GM19239 (cell line): Measurements from ENCODE around the gene OLFML1.

Experiments
- DNase-seq: peaks from one replicate; pipeline ENCODE4 v3.0.0; 2011; ENCODE audit warnings: low spot score; ENCODE audit not compliant: insufficient read length
- FAIRE-seq: peaks from 2 replicates; lab custom pipeline; 2011; peaks lifted over from hg19 to GRCh38; lab: Jason Lieb, UNC

Gene OLFML1

DNA sequence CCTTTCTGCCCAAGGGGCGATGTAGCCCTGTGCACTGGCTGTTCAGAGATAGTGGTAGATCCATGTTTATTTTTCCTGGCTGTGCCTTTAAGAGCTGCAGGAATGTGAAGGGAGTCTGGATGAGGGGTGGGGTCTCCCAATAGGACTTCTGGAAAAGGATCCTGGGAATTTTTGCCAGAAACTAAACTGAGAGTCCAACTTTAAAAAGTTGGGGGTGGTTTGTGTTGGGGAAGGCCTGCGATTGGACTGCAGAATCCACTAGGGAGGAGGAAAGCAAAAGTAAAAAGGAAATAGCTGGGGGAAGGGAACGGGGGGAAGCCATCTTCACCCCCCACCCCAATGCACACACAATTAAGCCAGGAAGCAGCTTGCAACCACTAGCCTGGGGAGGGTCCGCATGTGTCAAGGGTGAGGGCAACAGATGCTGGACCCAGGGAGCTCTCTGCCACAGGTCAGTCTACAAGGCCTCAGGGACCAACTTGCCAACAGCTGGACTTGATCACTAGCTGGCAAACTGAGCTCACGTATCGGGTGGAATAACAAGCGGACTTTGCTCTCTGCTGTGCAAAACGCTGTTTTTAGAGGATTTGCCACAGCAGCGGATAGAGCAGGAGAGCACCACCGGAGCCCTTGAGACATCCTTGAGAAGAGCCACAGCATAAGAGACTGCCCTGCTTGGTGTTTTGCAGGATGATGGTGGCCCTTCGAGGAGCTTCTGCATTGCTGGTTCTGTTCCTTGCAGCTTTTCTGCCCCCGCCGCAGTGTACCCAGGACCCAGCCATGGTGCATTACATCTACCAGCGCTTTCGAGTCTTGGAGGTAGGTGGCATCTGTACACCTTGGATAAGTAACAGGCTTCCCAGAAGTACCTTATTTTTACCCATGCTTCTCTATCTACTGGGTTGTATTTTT is at the start of gene OLFML1:
Gene OLFML1, plus strand, starts transcription at position 321 of the 912 bp plus-strand sequence. Its CDS starts 370 bp downstream, at position 691.
- FAIRE-seq (no peak), DNase-seq (no peak)

DNA sequence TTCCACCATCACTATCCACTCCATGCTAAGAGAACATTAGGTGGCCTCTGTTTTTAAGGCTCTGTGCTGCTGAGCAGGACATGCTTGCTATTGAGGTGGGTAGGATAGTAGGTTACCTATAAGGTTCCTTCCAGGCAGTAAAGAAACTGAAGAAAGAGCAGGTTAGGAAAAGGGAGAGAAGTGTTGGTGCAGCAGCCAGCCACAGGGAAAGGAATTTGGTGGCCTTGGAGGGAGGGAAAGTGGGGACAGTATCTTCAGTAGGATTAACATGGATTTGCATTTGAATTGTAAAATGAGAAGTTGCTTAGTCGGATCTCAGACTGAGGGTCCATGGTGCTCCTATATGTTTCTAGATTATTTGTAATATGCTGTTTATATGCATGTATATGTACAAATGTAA is 49.2 kb upstream of the OLFML1 start:
- DNase-seq (no peak), FAIRE-seq (no peak)

DNA sequence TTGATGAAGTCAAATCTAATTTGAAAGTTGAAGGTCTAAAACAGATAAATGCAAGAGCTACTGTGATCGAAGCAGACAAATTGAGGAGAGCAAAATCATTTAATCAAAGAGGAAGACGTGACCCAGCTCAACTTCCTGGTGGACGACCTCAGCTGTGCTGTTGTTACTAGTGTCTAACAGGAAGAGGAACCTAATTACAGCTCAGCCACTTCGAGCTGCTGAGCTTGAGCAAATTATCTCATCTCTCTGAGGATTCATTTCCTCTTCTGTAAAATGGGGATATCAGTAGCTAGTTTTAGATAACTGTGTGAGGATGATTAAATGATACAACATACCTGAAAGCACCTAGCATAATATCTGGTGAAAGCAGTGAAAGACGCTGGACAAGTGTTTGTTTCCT is 48.6 kb upstream of the OLFML1 start:
- peak; percentile 34 for DNase-seq
- FAIRE-seq = peak; percentile 91

GRCh38 chr11:7437696-7438095 is 47.6 kb upstream of the OLFML1 start:
- FAIRE-seq (no peak), DNase-seq (no peak)

GRCh38 chr11:7439746-7440320 is 45.5 kb upstream of the OLFML1 start:
- no peak for FAIRE-seq

DNA sequence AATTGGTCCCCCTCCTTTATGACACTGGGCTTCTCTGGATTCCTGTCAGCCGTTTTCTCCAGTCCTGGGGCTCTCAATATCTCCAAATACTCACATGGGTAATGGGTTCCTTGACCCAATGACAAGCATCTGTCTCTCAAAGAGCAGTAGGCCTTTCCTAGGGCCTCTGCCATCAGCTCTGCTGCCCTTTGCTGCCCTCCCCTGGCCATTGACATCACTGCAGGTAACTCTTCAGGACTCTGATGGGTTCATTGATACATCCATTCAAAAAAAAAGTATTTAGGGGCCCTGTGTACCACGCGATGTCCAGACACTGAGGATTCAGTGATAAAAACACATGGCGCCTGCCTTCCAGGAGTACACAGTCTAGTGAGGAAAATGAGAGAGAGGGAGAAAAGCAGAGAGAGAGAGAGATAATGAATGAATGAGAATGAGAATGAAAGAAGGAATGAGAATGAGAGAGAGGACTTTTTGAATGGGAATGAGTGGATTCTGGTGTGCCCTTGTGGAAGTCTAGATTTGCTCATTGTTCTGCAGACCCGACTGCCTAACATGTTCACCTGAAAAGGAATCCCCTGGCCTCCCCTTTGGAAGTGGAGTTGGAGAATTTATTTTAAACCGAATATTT is 42.6 kb upstream of the OLFML1 start:
- peak; percentile 89 for FAIRE-seq

More at GRCh38 chr11:7439746-7440320, 45.5 kb upstream of the OLFML1 start:
- DNase-seq = no peak

GRCh38 chr11:7444091-7444981 is 41.0 kb upstream of the OLFML1 start:
- DNase-seq (no peak), FAIRE-seq (no peak)

More for the DNA sequence above, 42.6 kb upstream of the OLFML1 start:
- peak; percentile 59 for DNase-seq

DNA sequence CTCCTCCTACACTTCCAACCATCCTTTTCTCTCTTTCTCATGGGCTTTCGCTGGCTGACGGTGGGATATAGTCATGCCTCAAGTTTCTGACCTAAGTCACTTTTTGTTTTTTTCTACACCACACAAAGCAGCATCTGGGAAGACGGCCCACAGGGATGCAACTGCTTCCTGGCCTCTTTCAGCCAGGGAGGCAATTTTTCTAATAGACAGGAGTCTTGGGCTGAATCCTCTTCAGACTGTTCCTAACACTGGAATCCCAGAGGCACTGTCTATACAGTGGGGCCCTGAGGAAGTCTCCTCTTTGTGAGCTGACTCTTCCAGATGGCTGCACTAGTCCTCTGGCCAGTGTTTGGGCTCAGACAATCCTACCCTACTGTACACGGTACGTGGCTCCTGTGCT is 39.7 kb upstream of the OLFML1 start:
- no peak for FAIRE-seq

GRCh38 chr11:7448201-7448600 is 37.1 kb upstream of the OLFML1 start:
- FAIRE-seq = no peak
- no peak for DNase-seq

More for the DNA sequence above, 39.7 kb upstream of the OLFML1 start:
- no peak for DNase-seq

GRCh38 chr11:7449211-7449840 is 36.0 kb upstream of the OLFML1 start:
- no peak for DNase-seq
- no peak for FAIRE-seq

DNA sequence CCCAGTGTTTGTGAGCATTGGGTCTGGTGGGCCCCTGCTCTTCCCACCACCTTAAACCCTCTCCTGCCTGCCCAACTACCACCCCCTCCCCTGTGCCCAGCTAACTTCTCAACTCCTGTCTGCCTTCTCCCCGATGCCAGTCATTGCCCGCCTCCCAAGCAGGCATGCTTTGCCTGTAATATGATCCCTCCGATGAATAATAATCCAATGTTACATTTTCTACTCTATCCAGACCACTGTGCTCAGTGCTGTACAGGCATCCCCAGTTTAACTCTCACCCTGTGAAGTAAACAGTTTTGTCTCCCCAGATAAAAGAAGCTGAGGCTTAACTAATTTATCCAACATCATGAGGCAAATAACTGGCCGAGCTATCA is 35.5 kb upstream of the OLFML1 start:
- no peak for DNase-seq
- no peak for FAIRE-seq

GRCh38 chr11:7450836-7451235 is 34.5 kb upstream of the OLFML1 start:
- FAIRE-seq (no peak), DNase-seq (no peak)

DNA sequence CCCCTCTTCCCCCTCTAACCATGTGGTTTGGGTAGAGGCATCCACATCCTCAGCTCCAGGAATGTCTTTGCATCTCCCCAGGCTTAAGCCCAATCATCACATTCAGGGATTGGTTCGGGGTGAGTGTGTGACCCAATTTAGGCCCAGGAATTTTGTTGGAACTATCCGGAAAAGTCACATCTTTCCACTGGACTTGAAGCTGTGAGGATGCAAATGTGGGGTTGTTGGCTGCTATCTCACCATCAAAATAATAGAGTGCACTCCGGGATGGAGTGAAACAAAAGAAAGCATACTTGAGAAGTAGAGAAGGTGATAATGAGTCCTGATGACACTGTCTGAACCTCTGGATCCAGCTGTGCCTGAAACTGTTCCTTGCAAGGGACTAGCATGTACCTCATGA is 33.8 kb upstream of the OLFML1 start:
- no peak for FAIRE-seq
- DNase-seq = no peak

GRCh38 chr11:7451952-7452494 is 33.3 kb upstream of the OLFML1 start:
- DNase-seq (no peak), FAIRE-seq (no peak)

DNA sequence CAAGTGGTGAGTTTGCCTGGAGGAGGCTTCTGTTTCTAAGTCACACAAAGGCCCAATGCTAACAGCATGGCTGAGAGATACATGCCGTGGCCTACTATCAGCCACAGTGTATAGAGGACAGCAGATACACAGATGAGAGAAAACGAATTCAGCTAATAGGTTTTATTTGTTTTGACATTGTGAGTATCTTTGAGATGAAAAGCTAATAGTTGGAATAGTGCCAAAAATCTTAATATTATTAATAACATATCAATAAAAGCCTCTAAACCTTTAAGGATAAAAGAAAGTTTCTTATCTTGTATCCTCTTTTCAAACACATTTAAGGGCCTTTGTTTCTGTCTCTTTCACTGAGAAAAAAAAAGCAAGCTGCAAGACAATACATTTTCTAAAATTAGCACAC is 30.5 kb upstream of the OLFML1 start:
- DNase-seq = no peak
- FAIRE-seq = no peak

DNA sequence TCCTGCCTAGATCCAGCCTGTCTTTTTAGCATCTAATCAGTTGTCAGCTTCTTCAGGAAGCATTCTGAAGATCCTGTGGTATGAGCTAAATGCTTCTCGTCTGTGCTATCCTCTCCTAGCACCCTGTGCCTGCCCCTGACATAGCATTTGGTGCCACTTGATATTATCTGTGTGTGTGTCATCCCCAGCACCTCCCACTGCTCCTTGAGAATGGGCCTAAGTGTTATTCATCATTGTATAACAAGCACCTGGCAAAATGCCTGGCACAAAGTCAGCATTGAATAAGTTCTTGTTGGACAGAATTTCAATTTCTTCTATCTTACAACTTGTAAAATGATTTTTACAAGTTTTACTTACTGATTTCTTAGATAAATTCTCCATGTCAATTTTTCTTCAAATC is 28.1 kb upstream of the OLFML1 start:
- FAIRE-seq (no peak), DNase-seq (no peak)

DNA sequence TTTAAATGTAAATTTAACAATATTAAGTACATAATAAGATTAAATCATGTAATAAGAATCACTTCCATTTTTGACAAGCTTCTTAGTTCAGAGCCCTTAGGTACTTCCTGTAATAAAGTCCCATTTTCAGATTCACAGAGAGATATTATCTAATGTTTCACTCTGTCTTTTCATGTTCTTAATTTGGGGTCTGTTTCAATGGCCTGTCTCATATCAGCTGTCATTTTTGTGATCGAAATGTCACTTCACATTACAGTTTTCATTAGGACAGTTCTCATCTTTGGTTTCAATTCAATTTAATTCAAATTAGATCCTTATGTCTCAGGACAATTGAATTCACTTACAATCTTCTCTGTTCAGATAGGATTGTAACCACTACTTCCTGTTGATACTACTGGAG is 22.6 kb upstream of the OLFML1 start:
- no peak for DNase-seq
- FAIRE-seq = no peak

GRCh38 chr11:7467652-7468051 is 17.7 kb upstream of the OLFML1 start:
- DNase-seq = no peak
- FAIRE-seq = peak; percentile 31

DNA sequence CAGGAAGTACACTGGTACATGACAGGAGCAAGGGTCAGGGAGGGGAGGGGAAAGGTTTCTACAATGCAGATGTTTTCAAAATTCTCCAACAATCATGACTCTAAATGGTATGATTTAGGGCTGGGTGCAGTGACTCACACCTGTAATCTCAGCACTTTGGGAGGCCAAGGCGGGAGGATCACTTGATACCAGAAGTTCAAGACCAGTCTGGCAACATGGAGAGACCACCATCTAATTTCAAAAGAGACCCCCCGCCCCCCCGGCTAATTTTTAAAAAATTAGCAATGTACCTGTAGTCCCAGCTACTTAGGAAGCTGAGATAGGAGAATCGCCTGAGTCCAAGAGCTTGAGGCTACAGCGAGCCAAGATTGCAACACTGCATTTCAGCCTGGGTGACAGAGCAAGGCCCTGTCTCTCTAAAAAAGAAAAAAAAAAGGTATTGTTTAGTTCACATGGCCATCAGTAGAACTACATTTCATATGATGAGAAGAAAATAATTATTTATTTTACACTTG is 15.9 kb upstream of the OLFML1 start:
- DNase-seq = no peak
- no peak for FAIRE-seq
